ENCODE data around the gene TMX4. TPM values are rescaled to one million over a fixed set of nuclear protein-coding genes. Genes with fewer than 3 reads are reported as not detected.

Gene TMX4
- total and polyA plus RNA-seq, 4 donors: 12.6 to 17.3 (median 15.9) TPM

DNA sequence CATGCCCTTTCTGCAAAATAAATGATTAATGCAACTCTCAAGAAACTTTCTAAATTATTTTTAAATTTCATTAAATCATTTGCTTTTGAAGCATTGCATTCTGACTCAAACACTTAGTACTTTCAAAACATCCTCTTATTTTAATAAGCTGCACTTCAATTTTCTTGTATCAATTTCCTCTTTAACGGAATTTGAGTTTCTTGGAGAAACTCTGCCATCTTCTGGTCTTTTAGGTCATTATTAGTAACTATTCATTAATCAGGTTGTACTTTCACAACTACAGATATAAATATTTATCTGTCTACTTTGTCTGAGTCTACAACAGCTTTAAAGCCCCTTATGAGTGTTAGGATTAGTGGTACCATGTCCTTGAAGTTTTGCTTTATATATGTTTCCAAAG lies 30.2 kb downstream of the TMX4 start:
- Histone ChIP-seq H3K9me3 (ENCODE audit: control insufficient read depth in 4 of 4, low read length in 3 of 4) (no peaks in the 10 kb centered on the region), H3K36me3 (ENCODE audit: control insufficient read depth in 4 of 4, insufficient read depth in 3 of 4, low read depth in 1 of 4, low read length in 3 of 4) (peaks cover 1 to 10% (median 6%) of the 10 kb centered on the region in 4 donors), H3K4me1 (ENCODE audit: control insufficient read depth in 4 of 4, insufficient read depth in 4 of 4, low read length in 3 of 4) (peaks cover 2 to 8% (median 5%) of the 10 kb centered on the region in 4 donors), H3K9ac (ENCODE audit: low read depth in 1 of 2, low read length in 2 of 2) (no peak overlapping the region), H3K27me3 (ENCODE audit: control insufficient read depth in 4 of 4, insufficient read depth in 4 of 4, low read length in 3 of 4) (no peaks in the 10 kb centered on the region), H3K27ac (ENCODE audit: low read depth in 1 of 2, low read length in 2 of 2) (peak overlapping the region in 1 of 2 donors; percentile 50), H3K4me3 (ENCODE audit: low read depth in 1 of 3, low read length in 3 of 3) (no peak overlapping the region)
- TF ChIP-seq HNF4G (IDR thresholded peaks at IDR 0.05) (no peak), MAX (IDR thresholded peaks at IDR 0.05) (no peak), RAD21 (IDR thresholded peaks at IDR 0.05) (peak; percentile 77 to 78)
- no peak for DNase-seq (ENCODE audit: low spot score)
- 28% methylated on average over 1 of the region's 1 CpG for WGBS

GRCh38 chr20:7985916-7986315 lies 33.6 kb downstream of the TMX4 start:
- Histone ChIP-seq H3K27ac (ENCODE audit: low read depth in 1 of 2, low read length in 2 of 2) (no peak overlapping the region), H3K9me3 (ENCODE audit: control insufficient read depth in 4 of 4, low read length in 3 of 4) (no peaks in the 10 kb centered on the region), H3K4me3 (ENCODE audit: low read depth in 1 of 3, low read length in 3 of 3) (no peak overlapping the region), H3K9ac (ENCODE audit: low read depth in 1 of 2, low read length in 2 of 2) (no peak overlapping the region), H3K27me3 (ENCODE audit: control insufficient read depth in 4 of 4, insufficient read depth in 4 of 4, low read length in 3 of 4) (no peaks in the 10 kb centered on the region), H3K36me3 (ENCODE audit: control insufficient read depth in 4 of 4, insufficient read depth in 3 of 4, low read depth in 1 of 4, low read length in 3 of 4) (peaks cover 0 to 1% (median 0%) of the 10 kb centered on the region in 4 donors), H3K4me1 (ENCODE audit: control insufficient read depth in 4 of 4, insufficient read depth in 4 of 4, low read length in 3 of 4) (peaks cover 5 to 23% (median 18%) of the 10 kb centered on the region in 4 donors)
- DNase-seq (ENCODE audit: low spot score): no peak
- 96% methylated on average over 4 of the region's 4 CpGs for WGBS
- TF ChIP-seq RXRA (IDR thresholded peaks at IDR 0.05) (no peak), FOXA1 (IDR thresholded peaks at IDR 0.05) (no peak), FOXA2 (IDR thresholded peaks at IDR 0.05) (no peak), RAD21 (IDR thresholded peaks at IDR 0.05) (no peak), HNF4G (IDR thresholded peaks at IDR 0.05) (no peak), YY1 (IDR thresholded peaks at IDR 0.05) (no peak), ATF3 (IDR thresholded peaks at IDR 0.05) (no peak), NR2F2 (IDR thresholded peaks at IDR 0.05) (no peak), MAX (IDR thresholded peaks at IDR 0.05) (no peak)

DNA sequence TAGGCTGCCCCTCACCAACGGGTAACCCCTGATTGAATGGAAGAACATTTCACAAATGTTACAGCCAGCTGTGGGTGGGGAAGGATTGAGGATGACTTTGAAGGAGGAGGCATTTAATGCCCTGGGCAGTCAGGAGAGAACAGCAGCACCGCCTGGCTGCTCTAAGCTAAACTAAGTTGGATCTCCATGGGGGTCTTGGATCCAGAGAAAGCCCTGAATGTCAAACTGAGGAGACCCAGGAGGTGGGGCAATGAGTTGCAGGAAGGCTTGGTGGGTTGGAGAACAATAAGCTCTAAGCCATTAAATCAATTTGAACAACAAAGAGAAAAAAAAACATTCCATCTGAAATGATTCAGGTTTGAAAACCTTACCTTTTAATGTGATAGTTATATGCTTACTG lies 35.4 kb downstream of the TMX4 start:
- peaks cover 5 to 31% (median 20%) of the 10 kb centered on the region in 4 donors for H3K4me1 ChIP-seq (ENCODE audit: control insufficient read depth in 4 of 4, insufficient read depth in 4 of 4, low read length in 3 of 4)
- DNase-seq (ENCODE audit: low spot score): no peak
- H3K27me3 ChIP-seq (ENCODE audit: control insufficient read depth in 4 of 4, insufficient read depth in 4 of 4, low read length in 3 of 4): no peaks in the 10 kb centered on the region
- H3K9me3 ChIP-seq (ENCODE audit: control insufficient read depth in 4 of 4, low read length in 3 of 4): no peaks in the 10 kb centered on the region
- WGBS: 96% methylated on average over 2 of the region's 2 CpGs
- no peak overlapping the region for H3K9ac ChIP-seq (ENCODE audit: low read depth in 1 of 2, low read length in 2 of 2)
- TF ChIP-seq EGR1 (IDR thresholded peaks at IDR 0.05; ENCODE audit: low read depth in 2 of 2): no peak
- TF ChIP-seq HNF4A (conservative IDR thresholded peaks at IDR 0.05): no peak
- H3K4me3 ChIP-seq (ENCODE audit: low read depth in 1 of 3, low read length in 3 of 3): no peak overlapping the region
- no peak overlapping the region for H3K27ac ChIP-seq (ENCODE audit: low read depth in 1 of 2, low read length in 2 of 2)
- no peaks in the 10 kb centered on the region for H3K36me3 ChIP-seq (ENCODE audit: control insufficient read depth in 4 of 4, insufficient read depth in 3 of 4, low read depth in 1 of 4, low read length in 3 of 4)

GRCh38 chr20:7981374-7981773 lies 38.2 kb downstream of the TMX4 start:
- Histone ChIP-seq H3K4me3 (ENCODE audit: low read depth in 1 of 3, low read length in 3 of 3) (peak overlapping the region in 1 of 3 donors; percentile 3), H3K27ac (ENCODE audit: low read depth in 1 of 2, low read length in 2 of 2) (peak overlapping the region; percentile 76 to 84), H3K36me3 (ENCODE audit: control insufficient read depth in 4 of 4, insufficient read depth in 3 of 4, low read depth in 1 of 4, low read length in 3 of 4) (no peaks in the 10 kb centered on the region), H3K9me3 (ENCODE audit: control insufficient read depth in 4 of 4, low read length in 3 of 4) (no peaks in the 10 kb centered on the region), H3K4me1 (ENCODE audit: control insufficient read depth in 4 of 4, insufficient read depth in 4 of 4, low read length in 3 of 4) (peaks cover 3 to 26% (median 15%) of the 10 kb centered on the region in 4 donors), H3K9ac (ENCODE audit: low read depth in 1 of 2, low read length in 2 of 2) (peak overlapping the region; percentile 48 to 87), H3K27me3 (ENCODE audit: control insufficient read depth in 4 of 4, insufficient read depth in 4 of 4, low read length in 3 of 4) (no peaks in the 10 kb centered on the region)
- no peak for DNase-seq (ENCODE audit: low spot score)
- TF ChIP-seq MAX (IDR thresholded peaks at IDR 0.05): peak; percentile 23
- peak; percentile 62 for TF ChIP-seq REST (IDR thresholded peaks at IDR 0.05)
- peak; percentile 54 for TF ChIP-seq FOXA2 (IDR thresholded peaks at IDR 0.05)
- peak; percentile 53 for TF ChIP-seq SP1 (IDR thresholded peaks at IDR 0.05)
- TF ChIP-seq RXRA (IDR thresholded peaks at IDR 0.05): peak; percentile 45 to 73
- no peak for TF ChIP-seq CTCF (IDR thresholded peaks at IDR 0.05; ENCODE audit: low read depth, low read length, missing input control)
- TF ChIP-seq HNF4A (conservative IDR thresholded peaks at IDR 0.05): peak; percentile 38 to 57
- no peak for TF ChIP-seq NR2F2 (IDR thresholded peaks at IDR 0.05)
- TF ChIP-seq TAF1 (conservative IDR thresholded peaks at IDR 0.05): peak; percentile 34
- TF ChIP-seq YY1 (IDR thresholded peaks at IDR 0.05): peak; percentile 73
- TF ChIP-seq GABPA (IDR thresholded peaks at IDR 0.05 in 1 of 2, conservative IDR thresholded peaks at IDR 0.05 in 1 of 2): no peak
- TF ChIP-seq EGR1 (IDR thresholded peaks at IDR 0.05; ENCODE audit: low read depth in 2 of 2): no peak
- peak; percentile 45 for TF ChIP-seq FOXA1 (IDR thresholded peaks at IDR 0.05)
